EL (cell line): Measurements from ENCODE around the gene FAM120C.

ENCODE experiments used
- DNase-seq: peaks from one replicate; pipeline ENCODE4 v3.0.0-alpha.2; 2016

Gene FAM120C

DNA sequence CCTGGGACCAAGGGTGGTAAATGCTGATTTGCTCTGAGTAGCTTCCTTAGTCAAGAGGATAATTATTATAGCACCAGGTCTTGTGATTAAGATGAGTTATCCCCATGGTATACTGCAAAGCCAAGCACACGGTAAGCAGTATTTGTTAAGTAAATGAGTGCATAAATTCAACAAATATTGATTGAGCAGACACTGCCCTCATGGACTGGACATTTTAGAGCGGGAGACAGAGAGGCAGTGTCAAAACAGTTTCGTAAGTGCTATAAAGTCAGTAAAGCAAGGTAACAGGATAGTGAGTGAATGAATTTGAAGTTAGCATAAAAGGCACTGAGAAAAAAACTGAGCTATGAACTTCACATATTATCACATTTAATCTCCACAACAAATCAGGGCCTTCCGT, 152.7 kb downstream of the FAM120C start:
- no peak for DNase-seq

DNA sequence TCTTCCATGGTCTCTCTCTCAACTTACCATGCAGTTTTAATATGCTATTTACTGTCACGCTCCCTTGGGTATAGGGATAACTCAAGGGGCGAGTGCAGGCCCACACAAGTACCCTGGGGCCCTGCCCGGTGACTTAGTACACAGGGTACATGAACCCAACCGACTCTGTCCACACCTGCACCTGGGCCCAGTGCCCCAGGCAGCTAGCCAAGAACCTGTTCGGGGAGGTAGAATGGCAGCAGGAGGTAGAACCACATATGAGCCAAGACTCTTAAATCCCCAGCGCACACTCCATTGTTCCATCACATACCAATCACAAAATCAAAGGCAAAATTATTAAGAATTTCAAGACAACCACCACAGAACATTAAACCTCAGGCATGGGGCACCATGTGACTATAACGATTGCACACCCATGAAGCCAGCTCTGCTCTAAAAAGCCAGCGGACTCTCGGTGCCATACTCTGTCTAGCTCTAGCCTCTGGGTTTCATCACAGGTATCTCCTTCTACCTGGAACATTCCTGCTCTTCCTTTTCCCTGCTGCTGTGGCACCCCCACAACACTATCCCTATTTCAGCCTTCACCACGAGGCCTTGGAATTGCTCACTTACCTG, 153.4 kb downstream of the FAM120C start:
- no peak for DNase-seq

DNA sequence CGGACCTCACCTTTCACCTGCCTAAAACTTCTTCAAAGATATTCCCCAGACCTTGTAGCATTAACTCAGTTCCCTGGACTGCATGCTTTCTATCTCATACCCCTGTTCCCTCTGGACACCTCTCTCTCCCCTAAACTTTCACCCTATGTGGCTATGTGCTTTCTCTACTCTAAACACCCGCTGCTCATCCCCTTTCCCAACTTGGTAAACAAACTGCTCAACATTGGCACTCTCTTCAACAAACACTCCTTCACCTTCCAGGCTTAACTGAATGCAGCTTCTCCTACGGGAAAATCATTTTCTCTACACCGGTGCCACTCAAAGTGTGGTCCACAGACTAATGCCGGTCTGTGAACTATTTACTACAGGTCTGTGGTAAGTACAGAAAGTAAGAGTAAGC, 158.7 kb downstream of the FAM120C start:
- no peak for DNase-seq
